IMR-90 (cell line): ENCODE measurements around the gene CST9. TPM values are rescaled to one million over a fixed set of nuclear protein-coding genes. Genes with fewer than 3 reads are reported as not detected.

Source experiments
- ATAC-seq: fragments of 200-7000 bp; cut with Tn5 transposase; 2 replicates; pipeline ENCODE4 v1.9.1; 2020; ENCODE audit warnings: low read depth, mild to moderate bottlenecking, moderate library complexity
- BruUV-seq: library from RNA; stranded (reverse); fragments of 400-500 nt; replicated peaks from 2 replicates; lab custom pipeline; 2021; lab: Mats Ljungman, UMichigan
- CTCF ChIA-PET: fragments of 300-600 bp; formaldehyde crosslinking; extraction: SDS; loops from one replicate; lab custom pipeline; 2021; ENCODE audit warnings: antibody characterized with exemption; lab: Yijun Ruan, JAX
- POLR2A ChIA-PET: fragments of 300-600 bp; sonication (Branson Sonifier 250); formaldehyde crosslinking; loops from one replicate; lab custom pipeline; 2022; ENCODE audit warnings: antibody characterized with exemption; ENCODE audit not compliant: unreplicated experiment; lab: Charles Lee
- DNase-seq: peaks from one replicate; pipeline ENCODE4 v3.0.0; 2013
- H2AFZ ChIP-seq: replicated peaks from 2 replicates; pipeline ENCODE3; 2013; ENCODE audit warnings: low read length, mild to moderate bottlenecking; ENCODE audit not compliant: poor library complexity
- H2AK5ac ChIP-seq: 2 replicates; pipeline ENCODE4 v1.6.1; 2013; ENCODE audit warnings: low read depth, low read length, inconsistent platforms
- H2AK9ac ChIP-seq: replicated peaks from 2 replicates; pipeline ENCODE3; 2013; ENCODE audit warnings: mild to moderate bottlenecking, low read depth, low read length, moderate library complexity; ENCODE audit not compliant: poor library complexity
- H2BK120ac ChIP-seq: 2 replicates; pipeline ENCODE4 v1.6.1; 2013; ENCODE audit warnings: low read depth, low read length, inconsistent platforms
- H2BK15ac ChIP-seq: 3 replicates; pipeline ENCODE4 v1.6.1; 2013; ENCODE audit warnings: low read depth, low read length, inconsistent platforms
- H2BK20ac ChIP-seq: 2 replicates; pipeline ENCODE4 v1.6.1; 2013; ENCODE audit warnings: low read depth, mild to moderate bottlenecking, inconsistent platforms, low read length, moderate library complexity
- H2BK5ac ChIP-seq: 2 replicates; pipeline ENCODE4 v1.6.1; 2013; ENCODE audit warnings: mild to moderate bottlenecking, low read depth, low read length, inconsistent platforms; ENCODE audit not compliant: poor library complexity, severe bottlenecking
- H3K14ac ChIP-seq: replicated peaks from 2 replicates; pipeline ENCODE4 v1.6.1; 2013; ENCODE audit warnings: low read depth, low read length, inconsistent platforms
- H3K18ac ChIP-seq: 2 replicates; pipeline ENCODE4 v1.6.1; 2013; ENCODE audit warnings: low read depth, low read length, control low read depth
- H3K23ac ChIP-seq: 2 replicates; pipeline ENCODE4 v1.6.1; 2013; ENCODE audit warnings: low read depth, low read length, inconsistent platforms
- H3K27ac ChIP-seq: 2 replicates; pipeline ENCODE4 v1.5.1; 2013; ENCODE audit warnings: mild to moderate bottlenecking, control low read depth, low read length; ENCODE audit not compliant: insufficient read depth
- H3K27me3 ChIP-seq: 2 replicates; pipeline ENCODE4 v1.6.1; 2013; ENCODE audit warnings: low read length; ENCODE audit not compliant: control insufficient read depth, insufficient read depth
- H3K36me3 ChIP-seq: 2 replicates; pipeline ENCODE4 v1.6.1; 2013; ENCODE audit warnings: low read length, mixed read lengths; ENCODE audit not compliant: control insufficient read depth, insufficient read depth
- H3K4ac ChIP-seq: 2 replicates; pipeline ENCODE4 v1.6.1; 2013; ENCODE audit warnings: low read depth, low read length, inconsistent platforms
- H3K4me1 ChIP-seq: 2 replicates; pipeline ENCODE4 v1.6.1; 2013; ENCODE audit warnings: low read length, mixed read lengths; ENCODE audit not compliant: control insufficient read depth, insufficient read depth
- H3K4me2 ChIP-seq: 2 replicates; pipeline ENCODE4 v1.6.1; 2013; ENCODE audit warnings: low read depth, mild to moderate bottlenecking, control low read depth, low read length, moderate library complexity
- H3K4me3 ChIP-seq: 2 replicates; pipeline ENCODE4 v1.5.1; 2013; ENCODE audit warnings: low read depth, mild to moderate bottlenecking, control low read depth, low read length, moderate library complexity; ENCODE audit not compliant: insufficient read depth
- H3K56ac ChIP-seq: 2 replicates; pipeline ENCODE4 v1.6.1; 2013; ENCODE audit warnings: low read length, inconsistent platforms; ENCODE audit not compliant: insufficient read depth; ENCODE audit errors: extremely low read depth
- H3K79me1 ChIP-seq, 2 experiments: 2 replicates each; pipeline ENCODE4 v1.6.1; 2013; ENCODE audit warnings: low read length in 2 of 2, inconsistent platforms in 1 of 2, low read depth in 1 of 2
- H3K9ac ChIP-seq: 2 replicates; pipeline ENCODE4 v1.6.1; 2013; ENCODE audit warnings: low read depth, low read length, control low read depth
- H3K9me1 ChIP-seq: 2 replicates; pipeline ENCODE4 v1.6.1; 2013; ENCODE audit warnings: low read length, inconsistent platforms; ENCODE audit not compliant: insufficient read depth
- H3K9me3 ChIP-seq: 2 replicates; pipeline ENCODE4 v1.6.1; 2013; ENCODE audit warnings: low read length; ENCODE audit not compliant: control insufficient read depth, insufficient read depth
- H4K20me1 ChIP-seq: 2 replicates; pipeline ENCODE4 v1.6.1; 2013; ENCODE audit warnings: low read length, inconsistent platforms; ENCODE audit not compliant: insufficient read depth
- H4K5ac ChIP-seq: 2 replicates; pipeline ENCODE4 v1.6.1; 2013; ENCODE audit warnings: mild to moderate bottlenecking, low read depth, low read length, control low read depth
- H4K8ac ChIP-seq, 2 experiments: 2 replicates each; pipeline ENCODE4 v1.6.1; 2013; ENCODE audit warnings: low read depth in 2 of 2, low read length in 2 of 2, control low read depth in 1 of 2, inconsistent platforms in 1 of 2
- H4K91ac ChIP-seq: 2 replicates; pipeline ENCODE4 v1.6.1; 2013; ENCODE audit warnings: low read depth, low read length, inconsistent platforms; ENCODE audit not compliant: insufficient read depth
- BHLHE40 ChIP-seq: fragments of 150-350 bp; IDR thresholded peaks from 2 replicates; pipeline ENCODE4 v1.6.1; 2016; ENCODE audit warnings: mild to moderate bottlenecking, low read depth, low read length
- MAFK ChIP-seq: IDR thresholded peaks from 2 replicates; pipeline ENCODE4 v1.6.1; 2012; ENCODE audit warnings: low read depth, low read length, improper control_type of control experiment
- MAZ ChIP-seq: IDR thresholded peaks from 2 replicates; pipeline ENCODE4 v1.6.1; 2012; ENCODE audit warnings: low read depth, mild to moderate bottlenecking, low read length, improper control_type of control experiment, moderate library complexity, borderline replicate concordance
- MXI1 ChIP-seq: IDR thresholded peaks from 2 replicates; pipeline ENCODE4 v1.6.1; 2012; ENCODE audit warnings: low read depth, mild to moderate bottlenecking, low read length, moderate library complexity, borderline replicate concordance
- RCOR1 ChIP-seq: IDR thresholded peaks from 2 replicates; pipeline ENCODE4 v1.6.1; 2012; ENCODE audit warnings: mild to moderate bottlenecking, low read length, improper control_type of control experiment; ENCODE audit not compliant: insufficient replicate concordance
- RFX5 ChIP-seq: IDR thresholded peaks from 2 replicates; pipeline ENCODE4 v1.8.0; 2012; ENCODE audit warnings: low read depth, mild to moderate bottlenecking, low read length, moderate library complexity
- SMC3 ChIP-seq: fragments of 150-350 bp; IDR thresholded peaks from 2 replicates; pipeline ENCODE4 v1.6.1; 2016; ENCODE audit warnings: low read depth, mild to moderate bottlenecking, antibody characterized with exemption, low read length, moderate library complexity
- whole genome bisulfite sequencing, 2 experiments: methylation state at CpG; one replicate each; pipeline versions ENCODE4 v1.1.5 to v1.1.7; 2013; ENCODE audit warnings: missing lambda C conversion rate in 2 of 2; ENCODE audit not compliant: insufficient read length in 1 of 2; ENCODE audit errors: extremely low coverage in 2 of 2; 5-methylcytosine and 5-hydroxymethylcytosine counted together
- dilution Hi-C: fragments of 300-500 bp; cut with HindIII; formaldehyde crosslinking; loops from one replicate; pipeline ENCODE4 v1.14.3; 2018; ENCODE audit warnings: low sequenced_read_pairs; ENCODE audit not compliant: unreplicated experiment
- in situ Hi-C: fragments of 300-500 bp; cut with MboI; formaldehyde crosslinking; loops from 3 replicates; pipeline ENCODE4 v1.14.3; 2019; ENCODE audit warnings: low sequenced_read_pairs, inconsistent platforms, mixed read lengths
- intact Hi-C: fragments of 100-400 bp; cut with micrococcal nuclease; formaldehyde crosslinking; loops from 2 replicates; pipeline ENCODE4 v1.10.0; 2022
- polyA plus RNA-seq, 3 experiments: library from polyadenylated mRNA; depleted of rRNA; stranded (reverse); fragments of >200 nt; gene quantifications; 2 replicates each; pipeline ENCODE4 v1.2.3, GENCODE V29; 2012; ENCODE audit warnings: low replicate concordance in 1 of 3
- total RNA-seq: library from RNA; depleted of rRNA; stranded (reverse); fragments of >200 nt; gene quantifications from 2 replicates; pipeline ENCODE4 v1.2.3, GENCODE V29; 2012
- TF ChIP-seq, protein P1 (sequence below): conservative IDR thresholded peaks from 2 replicates; pipeline ENCODE4 v1.5.1; 2012; ENCODE audit warnings: mild to moderate bottlenecking, low read depth, low read length, improper control_type of control experiment
- TF ChIP-seq, protein P2 (sequence below): fragments of 150-350 bp; IDR thresholded peaks from 2 replicates; pipeline ENCODE4 v1.6.1; 2016; ENCODE audit warnings: low read depth, mild to moderate bottlenecking, low read length, moderate library complexity, borderline replicate concordance

Gene CST9
- total and polyA plus RNA-seq, 2 of the 4 experiments (the other 2 are of a cell fraction): not detected

GRCh38 chr20:23643659-23644058 is 37.9 kb upstream of the CST9 start:
- H3K27ac ChIP-seq: no peak overlapping the region
- no peaks in the 10 kb centered on the region; the same call in 1 of the 2 replicates for H4K20me1 ChIP-seq
- H3K56ac ChIP-seq: no peak overlapping the region
- H3K9ac ChIP-seq: no peak overlapping the region
- no peak overlapping the region for H2AK5ac ChIP-seq
- no peak for ATAC-seq
- intact Hi-C loops (no loop called here), dilution Hi-C loops (no loop called here), in situ Hi-C loops (loop anchor here (25.0 kb wide), 2 partner anchors 1619 to 1769 kb away; partner anchors contain the start of gene GINS1)
- H4K8ac ChIP-seq: no peak overlapping the region
- no peak overlapping the region for H3K4ac ChIP-seq
- WGBS, 2 experiments: no CpG with 5 or more reads among the region's 6 CpGs
- H3K18ac ChIP-seq: no peak overlapping the region
- H3K4me2 ChIP-seq: no peak overlapping the region
- no peaks in the 10 kb centered on the region for H3K9me3 ChIP-seq
- no peak overlapping the region for H2BK20ac ChIP-seq
- no peak overlapping the region for H2BK120ac ChIP-seq
- CTCF ChIA-PET: interaction anchor here (1.0 kb wide), 1 partner anchor 25 kb away, joined by 3 read pairs; no protein-coding TSS in a partner anchor
- no peak overlapping the region for H2AFZ ChIP-seq
- H3K9me1 ChIP-seq: peaks cover 6% of the 10 kb centered on the region
- no peak overlapping the region for H2BK15ac ChIP-seq
- H3K14ac ChIP-seq: no peak overlapping the region
- no peaks in the 10 kb centered on the region for H3K79me1 ChIP-seq
- peaks cover 7% of the 10 kb centered on the region for H3K4me1 ChIP-seq
- no peaks in the 10 kb centered on the region for H3K36me3 ChIP-seq
- no peak overlapping the region for H2AK9ac ChIP-seq
- POLR2A ChIA-PET: no interaction called here
- H3K27me3 ChIP-seq: no peaks in the 10 kb centered on the region
- no peak for DNase-seq
- no TSS peak for BruUV-seq
- TF ChIP-seq, protein P1, sequence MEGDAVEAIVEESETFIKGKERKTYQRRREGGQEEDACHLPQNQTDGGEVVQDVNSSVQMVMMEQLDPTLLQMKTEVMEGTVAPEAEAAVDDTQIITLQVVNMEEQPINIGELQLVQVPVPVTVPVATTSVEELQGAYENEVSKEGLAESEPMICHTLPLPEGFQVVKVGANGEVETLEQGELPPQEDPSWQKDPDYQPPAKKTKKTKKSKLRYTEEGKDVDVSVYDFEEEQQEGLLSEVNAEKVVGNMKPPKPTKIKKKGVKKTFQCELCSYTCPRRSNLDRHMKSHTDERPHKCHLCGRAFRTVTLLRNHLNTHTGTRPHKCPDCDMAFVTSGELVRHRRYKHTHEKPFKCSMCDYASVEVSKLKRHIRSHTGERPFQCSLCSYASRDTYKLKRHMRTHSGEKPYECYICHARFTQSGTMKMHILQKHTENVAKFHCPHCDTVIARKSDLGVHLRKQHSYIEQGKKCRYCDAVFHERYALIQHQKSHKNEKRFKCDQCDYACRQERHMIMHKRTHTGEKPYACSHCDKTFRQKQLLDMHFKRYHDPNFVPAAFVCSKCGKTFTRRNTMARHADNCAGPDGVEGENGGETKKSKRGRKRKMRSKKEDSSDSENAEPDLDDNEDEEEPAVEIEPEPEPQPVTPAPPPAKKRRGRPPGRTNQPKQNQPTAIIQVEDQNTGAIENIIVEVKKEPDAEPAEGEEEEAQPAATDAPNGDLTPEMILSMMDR: no peak
- TF ChIP-seq SMC3: no peak
- no peak for TF ChIP-seq RCOR1
- no peak for TF ChIP-seq BHLHE40
- no peak for TF ChIP-seq MAZ
- TF ChIP-seq RFX5: no peak
- no peak for TF ChIP-seq MXI1
- TF ChIP-seq, protein P2, sequence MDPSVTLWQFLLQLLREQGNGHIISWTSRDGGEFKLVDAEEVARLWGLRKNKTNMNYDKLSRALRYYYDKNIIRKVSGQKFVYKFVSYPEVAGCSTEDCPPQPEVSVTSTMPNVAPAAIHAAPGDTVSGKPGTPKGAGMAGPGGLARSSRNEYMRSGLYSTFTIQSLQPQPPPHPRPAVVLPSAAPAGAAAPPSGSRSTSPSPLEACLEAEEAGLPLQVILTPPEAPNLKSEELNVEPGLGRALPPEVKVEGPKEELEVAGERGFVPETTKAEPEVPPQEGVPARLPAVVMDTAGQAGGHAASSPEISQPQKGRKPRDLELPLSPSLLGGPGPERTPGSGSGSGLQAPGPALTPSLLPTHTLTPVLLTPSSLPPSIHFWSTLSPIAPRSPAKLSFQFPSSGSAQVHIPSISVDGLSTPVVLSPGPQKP: no peak
- no peak for TF ChIP-seq MAFK
- no peak overlapping the region for H4K5ac ChIP-seq
- no peak overlapping the region for H4K91ac ChIP-seq
- no peak overlapping the region for H2BK5ac ChIP-seq
- H3K23ac ChIP-seq: no peak overlapping the region
- no peak overlapping the region for H3K4me3 ChIP-seq
